NCI-H446 treated with DMSO at 0.1 percent for 48 hours (cell line): ENCODE results near the gene EIF3K.
A peak's percentile ranks its signal among the peaks of the same experiment; 100 is the strongest.

ENCODE experiments used
- DNase-seq: peaks from one replicate; lab custom pipeline; 2025; lab: John Stamatoyannopoulos, UW

The EIF3K gene

DNA sequence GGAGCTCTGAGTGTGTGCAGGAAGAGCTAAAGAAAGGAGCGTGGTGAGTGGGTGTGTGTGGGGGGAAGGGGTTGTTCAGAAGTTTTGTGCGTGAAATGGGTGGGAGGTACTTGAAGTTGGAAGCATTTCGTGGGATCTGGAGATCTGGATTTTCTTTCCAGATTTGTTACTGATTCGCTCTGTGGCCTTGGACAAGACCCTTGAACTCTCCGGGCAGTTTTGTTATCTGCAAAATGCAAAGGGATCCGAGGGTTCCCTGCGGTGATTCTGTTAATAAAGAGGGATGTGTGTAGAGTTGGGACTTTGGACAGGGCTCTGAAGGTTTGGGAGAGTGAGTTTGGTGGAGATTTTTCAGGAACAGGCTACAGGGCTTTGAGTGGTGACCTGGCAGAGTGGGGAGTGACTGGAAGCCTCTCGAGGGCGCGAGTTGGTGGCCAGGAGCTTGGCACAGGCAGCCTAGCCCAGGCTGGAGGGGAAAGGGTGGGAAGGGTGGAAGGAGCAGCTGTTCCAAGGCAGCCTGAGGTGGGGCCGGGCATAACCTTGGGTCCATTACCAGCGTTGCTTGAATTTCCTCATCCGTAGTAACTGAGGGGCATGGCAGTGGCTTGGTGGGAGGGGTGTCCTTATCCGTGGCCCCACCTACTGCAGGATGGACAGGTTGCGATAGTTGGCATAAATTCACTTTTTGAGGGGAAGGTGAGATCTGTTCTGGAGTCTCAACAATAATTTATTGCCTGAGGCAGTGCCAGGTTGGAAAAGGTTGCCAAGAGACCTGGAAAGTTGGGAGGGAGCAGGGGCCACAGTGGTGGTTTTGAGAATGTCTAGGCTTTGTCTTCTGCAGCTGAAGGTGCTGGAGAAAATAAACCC is 30.6 kb downstream of the EIF3K start:
- DNase-seq = no peak

- DNase-seq = peak; percentile 12
Measured at GRCh38 chr19:38650172-38650775, 31.3 kb downstream of the EIF3K start.

- DNase-seq = peak; percentile 24
Measured at GRCh38 chr19:38650911-38651584, 32.1 kb downstream of the EIF3K start.

DNA sequence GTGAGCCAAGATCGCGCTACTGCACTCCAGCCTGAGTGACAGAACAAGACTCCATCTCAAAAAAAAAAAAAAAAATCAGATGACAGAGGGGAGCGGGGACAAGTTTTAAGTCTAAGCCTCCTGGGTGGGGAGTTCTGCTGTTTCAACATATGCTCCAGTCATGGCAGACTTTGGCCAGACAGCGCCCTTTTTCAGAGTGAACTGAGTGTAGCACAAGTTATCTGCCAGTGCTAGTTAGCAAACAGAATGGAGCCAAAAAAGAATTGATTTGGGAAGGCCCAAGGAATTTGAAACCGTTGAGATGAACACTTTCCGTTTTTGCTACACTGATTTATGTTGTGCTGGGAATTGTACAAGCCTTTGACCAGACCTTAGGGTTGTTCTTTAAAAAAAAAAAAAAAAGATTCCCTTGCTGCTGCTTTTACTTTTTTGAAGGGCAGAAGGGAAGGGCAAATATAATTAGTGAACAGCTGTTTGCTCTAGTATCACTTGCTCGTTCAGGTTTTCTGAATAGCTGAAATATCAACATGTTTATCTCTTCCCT is 34.1 kb downstream of the EIF3K start:
- DNase-seq = peak; percentile 88

- DNase-seq = no peak
Measured at GRCh38 chr19:38654628-38655055, 35.7 kb downstream of the EIF3K start.

DNA sequence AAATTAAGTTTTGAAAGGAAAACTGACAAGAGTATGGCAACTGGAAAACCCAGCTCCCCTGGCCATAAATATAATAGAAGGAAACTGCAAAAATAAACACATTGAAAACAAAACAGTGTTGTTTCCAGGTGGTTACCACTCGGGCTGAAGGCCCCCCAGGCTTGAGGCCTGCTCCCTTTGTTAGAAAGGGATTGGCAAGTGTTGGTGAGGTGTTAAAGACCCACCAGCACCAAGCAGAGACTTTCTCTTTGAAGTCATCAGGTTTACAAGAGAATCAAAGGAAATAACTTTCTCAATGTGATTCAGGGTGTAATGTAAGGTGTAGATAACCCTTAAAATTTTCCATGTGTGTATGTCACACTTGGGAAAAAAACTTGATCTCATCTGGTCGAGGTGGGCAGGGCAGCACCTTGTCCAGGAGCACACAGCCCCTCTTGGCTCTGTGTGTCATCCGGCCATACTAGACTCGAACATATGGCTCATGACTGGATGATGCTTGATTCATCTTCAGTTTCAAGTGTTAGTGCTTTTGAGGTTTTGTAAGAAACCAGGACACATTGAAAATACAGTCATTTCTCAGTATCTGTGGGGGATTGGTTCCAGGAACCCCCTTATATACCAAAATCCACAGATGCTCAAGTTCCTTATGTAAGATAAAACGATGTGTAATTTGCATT is 36.3 kb downstream of the EIF3K start:
- DNase-seq = no peak

DNA sequence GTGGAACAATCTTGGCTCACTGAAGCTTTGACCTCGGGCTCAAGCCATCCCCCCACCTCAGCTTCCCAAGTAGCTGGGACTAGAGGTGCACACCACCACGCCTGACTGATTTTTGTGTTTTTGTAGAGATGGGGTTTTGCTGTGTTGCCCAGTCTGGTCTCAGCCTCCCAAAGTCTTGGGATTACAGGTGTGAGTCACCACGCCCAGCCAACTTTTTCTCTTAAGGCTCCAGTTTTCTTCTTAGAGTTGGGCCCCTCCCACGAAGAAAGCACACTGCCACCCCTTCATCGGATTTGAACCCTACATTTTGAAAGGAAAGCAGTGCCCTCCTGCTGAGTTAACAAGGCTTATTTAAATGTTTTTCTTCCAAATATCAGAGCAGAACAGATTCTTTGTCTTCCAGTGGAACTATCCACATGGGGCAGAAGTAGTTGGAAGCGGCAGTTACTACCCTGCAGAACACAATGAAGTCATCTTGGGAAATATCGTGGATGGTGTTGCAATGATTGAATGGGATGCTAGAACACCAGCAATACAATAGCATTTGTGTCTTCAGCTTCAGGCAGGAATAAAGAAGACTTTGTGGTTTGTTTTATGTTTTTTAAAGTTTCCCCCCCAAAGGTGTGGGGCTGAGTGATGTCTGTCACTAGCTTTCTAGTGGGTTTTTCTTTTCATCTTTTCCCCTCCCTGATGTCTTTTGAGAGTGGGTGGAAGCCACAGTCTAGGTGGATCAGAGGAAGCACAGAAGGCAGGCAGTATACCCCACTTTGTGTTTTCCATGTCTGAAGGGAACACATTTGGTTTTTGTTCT is 37.4 kb downstream of the EIF3K start:
- DNase-seq = no peak

- no peak for DNase-seq
Measured at GRCh38 chr19:38657633-38658222, 38.7 kb downstream of the EIF3K start.

- peak; percentile 98 for DNase-seq
Measured at GRCh38 chr19:38658462-38659306, 39.7 kb downstream of the EIF3K start.

DNA sequence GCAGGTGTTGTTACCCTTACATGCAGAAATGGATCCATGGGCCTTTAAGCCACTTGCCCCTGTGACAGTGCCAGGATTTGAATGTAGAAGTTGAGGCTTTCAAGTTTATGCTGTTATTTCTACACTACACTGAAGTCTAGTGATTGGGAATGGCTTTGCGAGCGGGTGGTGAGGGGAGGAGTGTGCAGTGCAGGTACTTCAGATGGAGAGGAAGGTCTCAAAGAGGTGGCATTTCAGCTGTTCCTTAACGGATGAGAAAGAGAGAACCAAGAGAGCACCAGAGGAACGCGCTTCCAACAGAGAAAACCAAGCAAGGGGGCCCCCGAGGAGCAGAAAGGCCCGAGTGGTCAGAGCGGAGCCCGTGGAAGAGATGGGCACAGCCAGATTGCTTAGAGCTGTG is 41.7 kb downstream of the EIF3K start:
- DNase-seq = no peak

DNA sequence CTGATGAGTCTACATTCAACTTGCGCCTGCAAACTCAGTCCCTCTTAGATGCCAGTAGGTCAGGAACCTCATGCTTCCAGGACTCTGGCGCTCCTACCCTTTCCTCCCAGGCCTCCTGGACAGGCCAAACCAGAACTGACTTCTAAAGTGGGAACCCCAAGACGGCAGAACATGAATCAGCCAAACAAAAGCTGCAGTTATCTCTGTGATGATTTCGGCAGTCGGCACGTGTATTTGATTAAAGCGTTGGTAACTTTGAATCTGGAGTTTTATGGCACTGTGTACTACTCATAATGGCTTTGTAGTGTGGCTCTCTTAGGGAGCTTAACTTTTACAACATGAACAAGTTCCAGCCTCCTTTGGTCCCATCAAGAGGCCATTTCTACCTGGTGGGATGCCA is 42.1 kb downstream of the EIF3K start:
- no peak for DNase-seq

- no peak for DNase-seq
Measured at GRCh38 chr19:38661996-38662395, 43.0 kb downstream of the EIF3K start.

GRCh38 chr19:38662537-38663155 is 43.7 kb downstream of the EIF3K start:
- DNase-seq = no peak

DNA sequence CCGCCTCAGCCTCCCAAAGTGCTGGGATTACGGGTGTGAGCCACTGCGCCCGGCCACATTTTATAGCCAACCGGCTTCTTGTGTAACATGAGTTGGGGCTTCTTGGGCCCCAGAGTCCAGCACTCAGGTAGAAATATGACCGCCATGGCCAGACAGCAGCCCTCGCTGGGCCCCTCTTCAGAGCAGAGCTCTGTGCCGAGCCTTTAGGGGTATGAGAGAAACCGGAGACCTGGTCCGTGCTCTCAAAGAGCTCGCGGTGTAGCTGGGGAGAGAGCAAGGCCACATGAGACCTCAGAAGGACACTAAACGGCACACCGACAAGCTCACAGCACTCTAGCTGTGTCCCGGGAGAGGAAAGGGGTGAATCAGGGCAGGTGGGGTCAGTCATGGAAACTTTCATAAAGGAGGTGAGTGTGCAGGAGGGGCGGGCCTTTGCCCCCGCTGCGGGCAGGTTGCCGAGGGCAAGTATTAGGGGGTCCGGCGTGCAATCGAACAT is 44.2 kb downstream of the EIF3K start:
- no peak for DNase-seq

DNA sequence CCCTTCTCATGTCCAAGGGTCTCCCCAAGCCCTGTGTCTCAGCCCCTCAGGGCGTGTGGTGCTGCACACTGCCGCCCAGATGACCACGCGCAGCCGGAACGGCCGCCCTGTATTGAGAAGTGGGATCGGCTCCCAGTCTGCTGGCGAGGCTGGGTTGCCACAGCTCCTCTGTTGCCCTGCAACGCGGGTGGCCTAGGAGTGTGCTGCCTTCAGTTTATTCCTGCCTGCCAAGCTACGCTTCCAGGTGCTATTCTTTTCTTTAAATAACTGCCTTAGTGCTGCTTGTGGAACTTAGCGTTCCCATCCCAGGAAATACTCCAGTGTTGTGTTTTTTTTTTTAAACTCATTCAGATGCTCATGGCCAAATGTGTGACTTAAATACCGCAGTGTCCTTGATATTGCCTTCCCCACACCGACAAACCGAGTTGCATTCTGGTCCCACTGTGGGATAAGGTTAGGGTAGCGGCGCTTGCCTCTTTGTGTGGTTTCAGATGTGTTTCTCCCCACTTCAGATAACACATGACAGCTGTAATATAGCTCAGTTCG is 45.0 kb downstream of the EIF3K start:
- no peak for DNase-seq

- DNase-seq = no peak
Measured at GRCh38 chr19:38664503-38665211, 45.7 kb downstream of the EIF3K start.

DNA sequence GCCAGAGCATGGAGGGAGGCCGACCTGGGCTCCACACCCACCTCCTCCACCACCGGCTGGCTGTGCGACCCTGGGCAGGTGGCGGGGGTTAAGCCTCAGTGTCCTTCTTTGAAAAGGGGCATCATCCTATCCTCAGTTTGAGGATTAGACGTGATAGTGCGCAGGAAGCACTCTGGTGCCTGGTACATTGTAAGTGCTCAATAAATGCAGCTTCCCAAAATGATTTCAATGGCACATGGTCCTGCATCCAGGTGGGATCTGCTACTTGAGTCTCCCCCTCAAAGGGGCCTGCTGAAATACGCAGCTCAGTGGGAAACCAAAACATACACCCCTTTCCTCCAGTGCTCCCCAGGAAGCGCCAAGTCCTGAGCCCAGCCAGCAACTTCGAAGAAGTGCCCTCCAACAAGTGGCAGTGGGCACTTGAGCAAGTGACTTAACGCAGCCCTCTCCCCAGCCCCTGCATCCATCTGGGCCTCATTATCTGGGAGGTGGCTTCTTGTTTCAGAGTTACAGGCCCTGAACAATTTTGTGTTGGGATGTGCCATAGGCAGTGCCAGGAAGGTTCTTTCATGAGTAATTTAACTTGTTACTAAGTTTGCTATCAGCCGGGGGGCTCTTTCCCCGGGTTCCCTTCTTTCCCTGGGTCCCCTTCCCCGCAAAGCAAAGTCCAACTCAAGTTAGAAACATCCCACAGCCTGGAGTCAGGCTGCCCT is 46.4 kb downstream of the EIF3K start:
- DNase-seq = no peak
